ENCODE results near the gene CACNA2D3.

Gene CACNA2D3

GRCh38 chr3:55059027-55059629 is 936.8 kb downstream of the CACNA2D3 start:
- no peaks in the 10 kb centered on the region for H3K27me3 ChIP-seq (ENCODE audit: insufficient read depth, low read length)
- peak overlapping the region; percentile 27; the same call in 1 of the 2 replicates for H3K27ac ChIP-seq (ENCODE audit: low read depth, low read length)
- no peak overlapping the region for H3K4me3 ChIP-seq (ENCODE audit: low read depth, low read length)
- H3K79me2 ChIP-seq (ENCODE audit: control insufficient read depth, insufficient read depth, low read length, unreplicated experiment): no peaks in the 10 kb centered on the region
- no peaks in the 10 kb centered on the region for H3K36me3 ChIP-seq (ENCODE audit: insufficient read depth, low read length)
- peaks cover 9% of the 10 kb centered on the region for H3K4me1 ChIP-seq (ENCODE audit: control insufficient read depth, insufficient read depth, low read length, unreplicated experiment)
- H2AFZ ChIP-seq (ENCODE audit: low read length, unreplicated experiment): no peak overlapping the region

GRCh38 chr3:55060896-55061719 is 938.8 kb downstream of the CACNA2D3 start:
- Histone ChIP-seq H3K36me3 (ENCODE audit: insufficient read depth, low read length) (no peaks in the 10 kb centered on the region), H3K27me3 (ENCODE audit: insufficient read depth, low read length) (no peaks in the 10 kb centered on the region), H3K4me1 (ENCODE audit: control insufficient read depth, insufficient read depth, low read length, unreplicated experiment) (peaks cover 9% of the 10 kb centered on the region), H3K27ac (ENCODE audit: low read depth, low read length) (no peak overlapping the region), H3K79me2 (ENCODE audit: control insufficient read depth, insufficient read depth, low read length, unreplicated experiment) (no peaks in the 10 kb centered on the region), H3K4me3 (ENCODE audit: low read depth, low read length) (no peak overlapping the region), H2AFZ (ENCODE audit: low read length, unreplicated experiment) (no peak overlapping the region)

GRCh38 chr3:55061720-55062034 is 939.3 kb downstream of the CACNA2D3 start:
- H3K4me3 ChIP-seq (ENCODE audit: low read depth, low read length): no peak overlapping the region
- H3K79me2 ChIP-seq (ENCODE audit: control insufficient read depth, insufficient read depth, low read length, unreplicated experiment): no peaks in the 10 kb centered on the region
- H3K27ac ChIP-seq (ENCODE audit: low read depth, low read length): no peak overlapping the region
- H3K36me3 ChIP-seq (ENCODE audit: insufficient read depth, low read length): no peaks in the 10 kb centered on the region
- H3K27me3 ChIP-seq (ENCODE audit: insufficient read depth, low read length): no peaks in the 10 kb centered on the region
- H2AFZ ChIP-seq (ENCODE audit: low read length, unreplicated experiment): no peak overlapping the region
- H3K4me1 ChIP-seq (ENCODE audit: control insufficient read depth, insufficient read depth, low read length, unreplicated experiment): peaks cover 9% of the 10 kb centered on the region

DNA sequence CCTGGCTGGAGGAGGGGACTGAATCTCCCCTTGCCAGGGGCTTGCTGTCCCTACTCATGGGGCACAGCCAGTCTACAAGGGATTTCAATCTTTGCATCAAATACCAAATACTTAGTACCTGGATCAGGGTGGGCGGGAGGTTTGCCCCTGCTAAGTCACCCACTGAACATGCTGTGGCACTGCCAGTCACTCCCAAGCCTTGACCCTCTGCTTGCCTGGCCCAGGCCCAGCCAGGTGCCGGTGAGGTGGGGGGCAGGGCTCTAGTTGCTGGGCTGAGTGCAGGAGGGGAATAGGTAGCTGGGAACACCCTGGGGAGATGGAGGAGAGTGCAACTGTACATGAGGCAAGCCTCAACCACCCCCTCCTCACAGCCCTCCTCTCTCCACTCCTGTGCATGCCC is 941.8 kb downstream of the CACNA2D3 start:
- Histone ChIP-seq H2AFZ (ENCODE audit: low read length, unreplicated experiment) (no peak overlapping the region), H3K79me2 (ENCODE audit: control insufficient read depth, insufficient read depth, low read length, unreplicated experiment) (no peaks in the 10 kb centered on the region), H3K4me1 (ENCODE audit: control insufficient read depth, insufficient read depth, low read length, unreplicated experiment) (peaks cover 3% of the 10 kb centered on the region), H3K36me3 (ENCODE audit: insufficient read depth, low read length) (no peaks in the 10 kb centered on the region), H3K27me3 (ENCODE audit: insufficient read depth, low read length) (no peaks in the 10 kb centered on the region), H3K27ac (ENCODE audit: low read depth, low read length) (no peak overlapping the region), H3K4me3 (ENCODE audit: low read depth, low read length) (no peak overlapping the region)

DNA sequence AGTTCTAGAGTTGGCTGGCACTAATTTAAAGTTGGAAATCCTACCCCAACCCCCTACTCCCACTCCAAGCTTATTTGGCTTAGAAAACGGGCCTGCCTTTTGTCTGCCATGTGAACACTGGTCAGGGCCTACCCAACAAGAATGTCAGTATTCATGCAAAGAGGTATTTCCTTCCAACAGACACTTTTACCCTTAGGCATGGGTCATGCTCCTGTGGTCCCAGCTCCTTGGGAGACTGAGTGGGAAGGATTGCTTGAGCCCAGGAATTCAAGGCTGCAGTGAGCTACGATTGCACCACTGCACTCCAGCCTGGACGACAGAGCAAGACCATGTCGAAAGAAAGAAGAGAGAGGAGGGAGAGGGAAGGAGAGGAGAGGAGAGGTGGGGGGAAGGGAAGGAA is 943.0 kb downstream of the CACNA2D3 start:
- Histone ChIP-seq H3K4me1 (ENCODE audit: control insufficient read depth, insufficient read depth, low read length, unreplicated experiment) (no peaks in the 10 kb centered on the region), H3K27me3 (ENCODE audit: insufficient read depth, low read length) (no peaks in the 10 kb centered on the region), H3K36me3 (ENCODE audit: insufficient read depth, low read length) (no peaks in the 10 kb centered on the region), H3K79me2 (ENCODE audit: control insufficient read depth, insufficient read depth, low read length, unreplicated experiment) (no peaks in the 10 kb centered on the region), H3K4me3 (ENCODE audit: low read depth, low read length) (no peak overlapping the region), H2AFZ (ENCODE audit: low read length, unreplicated experiment) (no peak overlapping the region), H3K27ac (ENCODE audit: low read depth, low read length) (no peak overlapping the region)

DNA sequence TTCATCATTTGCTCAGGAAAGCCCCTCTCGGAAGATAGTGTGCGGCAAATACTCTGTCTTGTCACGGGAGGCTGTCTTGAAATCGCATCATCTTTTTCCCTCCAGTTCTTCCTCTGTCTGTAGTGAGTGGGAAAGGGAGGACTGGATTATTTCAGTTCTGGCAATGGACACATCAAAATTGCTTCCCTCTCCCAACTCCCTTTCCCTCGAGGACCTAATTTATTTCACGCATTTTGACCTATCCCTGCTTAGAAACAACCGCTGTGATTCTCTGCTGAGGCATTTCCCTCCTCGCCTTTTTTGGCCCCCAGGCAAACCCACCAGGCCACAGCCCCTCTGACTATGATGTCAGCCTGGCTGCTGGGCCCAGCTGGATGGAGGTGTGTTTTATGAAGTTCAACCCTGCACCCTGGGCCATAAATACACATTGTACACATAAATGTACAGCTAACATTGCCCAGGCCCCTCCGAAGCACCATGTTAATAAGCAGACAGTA is 944.2 kb downstream of the CACNA2D3 start:
- Histone ChIP-seq H3K27ac (ENCODE audit: low read depth, low read length) (no peak overlapping the region), H3K79me2 (ENCODE audit: control insufficient read depth, insufficient read depth, low read length, unreplicated experiment) (no peaks in the 10 kb centered on the region), H3K27me3 (ENCODE audit: insufficient read depth, low read length) (no peaks in the 10 kb centered on the region), H3K36me3 (ENCODE audit: insufficient read depth, low read length) (no peaks in the 10 kb centered on the region), H3K4me1 (ENCODE audit: control insufficient read depth, insufficient read depth, low read length, unreplicated experiment) (no peaks in the 10 kb centered on the region), H3K4me3 (ENCODE audit: low read depth, low read length) (no peak overlapping the region), H2AFZ (ENCODE audit: low read length, unreplicated experiment) (no peak overlapping the region)

- no peak overlapping the region for H3K4me3 ChIP-seq (ENCODE audit: low read depth, low read length)
Measured at GRCh38 chr3:55069950-55070349, 947.6 kb downstream of the CACNA2D3 start.

GRCh38 chr3:55074796-55075195 is 952.4 kb downstream of the CACNA2D3 start:
- Histone ChIP-seq H3K36me3 (ENCODE audit: insufficient read depth, low read length) (no peaks in the 10 kb centered on the region), H2AFZ (ENCODE audit: low read length, unreplicated experiment) (no peak overlapping the region), H3K79me2 (ENCODE audit: control insufficient read depth, insufficient read depth, low read length, unreplicated experiment) (no peaks in the 10 kb centered on the region), H3K27ac (ENCODE audit: low read depth, low read length) (no peak overlapping the region), H3K4me1 (ENCODE audit: control insufficient read depth, insufficient read depth, low read length, unreplicated experiment) (no peaks in the 10 kb centered on the region), H3K27me3 (ENCODE audit: insufficient read depth, low read length) (no peaks in the 10 kb centered on the region), H3K4me3 (ENCODE audit: low read depth, low read length) (no peak overlapping the region)

More at GRCh38 chr3:55069950-55070349, 947.6 kb downstream of the CACNA2D3 start:
- Histone ChIP-seq H2AFZ (ENCODE audit: low read length, unreplicated experiment) (no peak overlapping the region), H3K79me2 (ENCODE audit: control insufficient read depth, insufficient read depth, low read length, unreplicated experiment) (no peaks in the 10 kb centered on the region), H3K36me3 (ENCODE audit: insufficient read depth, low read length) (no peaks in the 10 kb centered on the region), H3K27me3 (ENCODE audit: insufficient read depth, low read length) (no peaks in the 10 kb centered on the region), H3K27ac (ENCODE audit: low read depth, low read length) (no peak overlapping the region), H3K4me1 (ENCODE audit: control insufficient read depth, insufficient read depth, low read length, unreplicated experiment) (no peaks in the 10 kb centered on the region)

DNA sequence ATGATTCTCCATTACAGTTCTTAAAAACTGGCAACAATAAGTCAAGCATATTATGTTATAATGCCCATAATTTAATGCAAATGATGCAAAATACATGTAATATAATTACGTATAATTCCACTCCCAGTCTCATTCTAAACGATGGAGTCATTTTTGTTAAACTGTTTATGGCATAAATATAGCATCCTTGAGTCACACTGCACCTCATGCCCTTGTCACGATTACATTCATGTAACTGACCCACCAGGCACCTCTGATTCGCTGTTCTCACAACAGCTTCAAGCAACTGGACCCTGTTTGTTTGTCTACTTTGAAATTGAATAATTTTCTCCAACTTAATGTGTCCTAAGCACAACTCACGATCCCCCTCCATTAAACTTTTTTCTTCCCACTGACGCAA is 953.5 kb downstream of the CACNA2D3 start:
- H3K27me3 ChIP-seq (ENCODE audit: insufficient read depth, low read length): no peaks in the 10 kb centered on the region
- no peak overlapping the region for H3K4me3 ChIP-seq (ENCODE audit: low read depth, low read length)
- no peaks in the 10 kb centered on the region for H3K4me1 ChIP-seq (ENCODE audit: control insufficient read depth, insufficient read depth, low read length, unreplicated experiment)
- H3K36me3 ChIP-seq (ENCODE audit: insufficient read depth, low read length): no peaks in the 10 kb centered on the region
- no peak overlapping the region for H2AFZ ChIP-seq (ENCODE audit: low read length, unreplicated experiment)
- no peak overlapping the region for H3K27ac ChIP-seq (ENCODE audit: low read depth, low read length)
- no peaks in the 10 kb centered on the region for H3K79me2 ChIP-seq (ENCODE audit: control insufficient read depth, insufficient read depth, low read length, unreplicated experiment)

DNA sequence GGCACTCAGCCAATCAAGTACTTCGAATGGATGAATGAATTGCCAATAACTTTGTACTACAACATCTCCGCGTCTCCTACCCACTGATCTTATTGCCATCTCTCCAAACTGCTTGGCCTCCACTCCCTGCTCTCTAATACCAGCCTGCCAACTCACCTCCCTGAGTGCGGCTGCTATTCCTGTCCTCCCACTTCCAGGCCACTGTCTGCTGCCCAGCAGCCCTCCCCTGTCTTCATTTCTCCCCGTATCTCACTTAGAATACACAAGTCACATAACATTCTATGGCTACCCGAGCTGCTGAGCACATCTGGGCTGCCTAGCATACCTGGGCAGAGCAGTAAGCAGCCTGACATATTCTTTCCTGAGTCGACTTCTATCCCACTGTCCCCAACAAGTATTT is 955.4 kb downstream of the CACNA2D3 start:
- Histone ChIP-seq H3K4me3 (ENCODE audit: low read depth, low read length) (no peak overlapping the region), H3K27me3 (ENCODE audit: insufficient read depth, low read length) (no peaks in the 10 kb centered on the region), H3K36me3 (ENCODE audit: insufficient read depth, low read length) (no peaks in the 10 kb centered on the region), H3K27ac (ENCODE audit: low read depth, low read length) (no peak overlapping the region), H2AFZ (ENCODE audit: low read length, unreplicated experiment) (no peak overlapping the region), H3K79me2 (ENCODE audit: control insufficient read depth, insufficient read depth, low read length, unreplicated experiment) (no peaks in the 10 kb centered on the region), H3K4me1 (ENCODE audit: control insufficient read depth, insufficient read depth, low read length, unreplicated experiment) (no peaks in the 10 kb centered on the region)

DNA sequence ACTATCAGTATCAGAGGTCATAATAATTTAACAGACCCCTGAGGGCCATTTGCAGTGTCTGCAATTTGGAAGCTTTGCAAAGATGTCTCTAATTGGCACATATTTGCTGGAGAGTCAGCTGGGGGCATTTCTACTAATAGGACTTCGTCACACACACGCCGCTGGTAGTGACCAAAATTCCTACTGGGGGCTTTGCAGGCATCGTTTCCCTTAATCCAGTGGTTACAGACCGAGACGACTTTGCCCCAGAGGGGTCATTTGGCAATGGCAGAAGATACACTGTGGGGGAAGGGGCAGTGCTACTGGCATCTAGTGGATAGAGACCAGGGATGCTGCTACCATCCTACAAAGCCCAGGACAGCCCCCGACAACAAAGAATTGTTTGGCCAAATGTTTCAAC is 956.5 kb downstream of the CACNA2D3 start:
- Histone ChIP-seq H3K4me3 (ENCODE audit: low read depth, low read length) (no peak overlapping the region), H3K27me3 (ENCODE audit: insufficient read depth, low read length) (no peaks in the 10 kb centered on the region), H3K4me1 (ENCODE audit: control insufficient read depth, insufficient read depth, low read length, unreplicated experiment) (no peaks in the 10 kb centered on the region), H2AFZ (ENCODE audit: low read length, unreplicated experiment) (no peak overlapping the region), H3K79me2 (ENCODE audit: control insufficient read depth, insufficient read depth, low read length, unreplicated experiment) (no peaks in the 10 kb centered on the region), H3K27ac (ENCODE audit: low read depth, low read length) (no peak overlapping the region), H3K36me3 (ENCODE audit: insufficient read depth, low read length) (no peaks in the 10 kb centered on the region)

Measured in ACC112 (cell line).